PC-9 (cell line): ENCODE results near the gene PRKD1. TPM values are rescaled to one million over a fixed set of nuclear protein-coding genes. Genes with fewer than 3 reads are reported as not detected.

Source experiments
- BruUV-seq: library from RNA; stranded (reverse); fragments of 400-500 nt; replicated peaks from 2 replicates; lab custom pipeline; 2021; lab: Mats Ljungman, UMichigan
- CTCF ChIA-PET: fragments of 300-600 bp; sonication (Branson Sonifier 250); formaldehyde crosslinking; loops from one replicate; lab custom pipeline; 2022; ENCODE audit warnings: antibody characterized with exemption; lab: Charles Lee
- POLR2A ChIA-PET: fragments of 300-600 bp; sonication (Branson Sonifier 250); formaldehyde crosslinking; loops from one replicate; lab custom pipeline; 2022; ENCODE audit warnings: antibody characterized with exemption; ENCODE audit not compliant: unreplicated experiment; lab: Charles Lee
- DNase-seq, 2 experiments: peaks; one replicate each; pipeline versions ENCODE4 v3.0.0 to v3.0.0-alpha.2; 2015 to 2022; ENCODE audit warnings: mixed read lengths in 1 of 2
- H2AFZ ChIP-seq: fragments of 200-600 bp; sonication (generic); 2 replicates; pipeline ENCODE4 v1.8.1; 2017; ENCODE audit warnings: antibody characterized with exemption
- H3F3A ChIP-seq: fragments of 200-600 bp; sonication (generic); 2 replicates; pipeline ENCODE4 v1.8.1; 2017; ENCODE audit warnings: antibody characterized with exemption, mild to moderate bottlenecking, low read depth; ENCODE audit not compliant: insufficient read depth
- H3K27ac ChIP-seq: fragments of 200-600 bp; sonication (generic); 2 replicates; pipeline ENCODE4 v1.6.1; 2016; ENCODE audit warnings: mixed run types
- H3K27me3 ChIP-seq: fragments of 200-600 bp; sonication (generic); 2 replicates; pipeline ENCODE4 v1.6.1; 2016; ENCODE audit warnings: low read depth, mixed run types; ENCODE audit not compliant: insufficient read depth
- H3K36me3 ChIP-seq: fragments of 200-600 bp; sonication (generic); 2 replicates; pipeline ENCODE4 v1.6.1; 2016; ENCODE audit warnings: low read depth, mixed run types
- H3K4me1 ChIP-seq: fragments of 200-600 bp; sonication (generic); replicated peaks from 2 replicates; pipeline ENCODE4 v1.6.1; 2016; ENCODE audit warnings: mixed run types; ENCODE audit not compliant: insufficient read depth
- H3K4me2 ChIP-seq: fragments of 200-600 bp; sonication (generic); 2 replicates; pipeline ENCODE4 v1.6.1; 2017; ENCODE audit warnings: mixed run types
- H3K4me3 ChIP-seq: fragments of 200-600 bp; sonication (generic); 2 replicates; pipeline ENCODE4 v1.6.1; 2016; ENCODE audit warnings: mixed run types
- H3K79me2 ChIP-seq: fragments of 200-600 bp; sonication (generic); 2 replicates; pipeline ENCODE4 v1.6.1; 2017; ENCODE audit warnings: low read depth, mixed run types
- H3K9me2 ChIP-seq: fragments of 200-600 bp; sonication (generic); 2 replicates; pipeline ENCODE4 v1.8.1; 2017; ENCODE audit warnings: mild to moderate bottlenecking; ENCODE audit not compliant: insufficient read depth
- H3K9me3 ChIP-seq: fragments of 200-600 bp; sonication (generic); 2 replicates; pipeline ENCODE4 v1.8.1; 2016; ENCODE audit warnings: low read depth; ENCODE audit not compliant: insufficient read depth
- H4K20me1 ChIP-seq: fragments of 200-600 bp; sonication (generic); 2 replicates; pipeline ENCODE4 v1.8.1; 2017; ENCODE audit not compliant: insufficient read depth
- EZH2 ChIP-seq: fragments of 200-600 bp; sonication (generic); IDR thresholded peaks from 2 replicates; pipeline ENCODE4 v1.8.0; 2017; ENCODE audit warnings: antibody characterized with exemption, low read depth
- intact Hi-C: fragments of 100-400 bp; cut with micrococcal nuclease; formaldehyde crosslinking; loops from one replicate; pipeline ENCODE4 v1.10.0; 2022; ENCODE audit not compliant: unreplicated experiment
- total RNA-seq: library from RNA; stranded (reverse); gene quantifications from 2 replicates; pipeline ENCODE4 v1.2.3, GENCODE V29; 2021
- TF ChIP-seq, protein P1 (sequence below): fragments of 200-600 bp; sonication (generic); conservative IDR thresholded peaks from 2 replicates; pipeline ENCODE4 v1.6.1; 2017; ENCODE audit warnings: mixed run types, antibody characterized with exemption, mild to moderate bottlenecking, moderate library complexity

PRKD1 gene
- total RNA-seq, 1 experiment from 2014 or later = 0.98 TPM

- Histone ChIP-seq H3K4me2 (no peak overlapping the region), H3K4me3 (no peak overlapping the region), H3K79me2 (no peaks in the 10 kb centered on the region), H3K9me3 (no peaks in the 10 kb centered on the region), H2AFZ (no peak overlapping the region), H3F3A (no peaks in the 10 kb centered on the region), H3K27ac (no peak overlapping the region), H4K20me1 (no peaks in the 10 kb centered on the region), H3K9me2 (no peaks in the 10 kb centered on the region), H3K27me3 (no peaks in the 10 kb centered on the region), H3K36me3 (no peaks in the 10 kb centered on the region), H3K4me1 (no peaks in the 10 kb centered on the region)
- no TSS peak for BruUV-seq
- POLR2A ChIA-PET = no interaction called here
- CTCF ChIA-PET = no interaction called here
- no peak for TF ChIP-seq EZH2
- TF ChIP-seq, protein P1, sequence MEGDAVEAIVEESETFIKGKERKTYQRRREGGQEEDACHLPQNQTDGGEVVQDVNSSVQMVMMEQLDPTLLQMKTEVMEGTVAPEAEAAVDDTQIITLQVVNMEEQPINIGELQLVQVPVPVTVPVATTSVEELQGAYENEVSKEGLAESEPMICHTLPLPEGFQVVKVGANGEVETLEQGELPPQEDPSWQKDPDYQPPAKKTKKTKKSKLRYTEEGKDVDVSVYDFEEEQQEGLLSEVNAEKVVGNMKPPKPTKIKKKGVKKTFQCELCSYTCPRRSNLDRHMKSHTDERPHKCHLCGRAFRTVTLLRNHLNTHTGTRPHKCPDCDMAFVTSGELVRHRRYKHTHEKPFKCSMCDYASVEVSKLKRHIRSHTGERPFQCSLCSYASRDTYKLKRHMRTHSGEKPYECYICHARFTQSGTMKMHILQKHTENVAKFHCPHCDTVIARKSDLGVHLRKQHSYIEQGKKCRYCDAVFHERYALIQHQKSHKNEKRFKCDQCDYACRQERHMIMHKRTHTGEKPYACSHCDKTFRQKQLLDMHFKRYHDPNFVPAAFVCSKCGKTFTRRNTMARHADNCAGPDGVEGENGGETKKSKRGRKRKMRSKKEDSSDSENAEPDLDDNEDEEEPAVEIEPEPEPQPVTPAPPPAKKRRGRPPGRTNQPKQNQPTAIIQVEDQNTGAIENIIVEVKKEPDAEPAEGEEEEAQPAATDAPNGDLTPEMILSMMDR = no peak
- intact Hi-C loops = no loop called here
- no peak for DNase-seq
Measured at GRCh38 chr14:29823816-29824215, 103.8 kb downstream of the PRKD1 start.

DNA sequence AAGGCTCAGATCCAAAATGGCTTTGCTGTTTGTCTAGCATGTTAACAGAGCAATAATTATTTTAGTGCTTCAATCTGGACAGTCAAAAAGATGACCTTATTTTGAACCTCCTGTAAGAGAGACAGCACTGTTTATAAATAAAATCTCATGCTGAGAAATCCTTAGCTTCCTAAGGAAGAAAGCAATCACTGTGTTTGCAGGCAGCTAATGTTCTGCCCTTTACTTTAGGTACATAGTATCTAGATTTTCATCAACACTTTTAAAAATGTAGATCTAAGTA is 105.3 kb downstream of the PRKD1 start:
- no peak overlapping the region for H3K4me3 ChIP-seq
- POLR2A ChIA-PET = no interaction called here
- no peaks in the 10 kb centered on the region for H3K9me3 ChIP-seq
- H4K20me1 ChIP-seq = no peaks in the 10 kb centered on the region
- H3K27ac ChIP-seq = no peak overlapping the region
- no peaks in the 10 kb centered on the region for H3K79me2 ChIP-seq
- CTCF ChIA-PET = no interaction called here
- no peak for TF ChIP-seq EZH2
- TF ChIP-seq, protein P1 = no peak
- no peaks in the 10 kb centered on the region for H3K4me1 ChIP-seq
- H3K9me2 ChIP-seq = no peaks in the 10 kb centered on the region
- no peak overlapping the region for H3K4me2 ChIP-seq
- BruUV-seq = no TSS peak
- no peaks in the 10 kb centered on the region for H3K36me3 ChIP-seq
- DNase-seq = no peak
- intact Hi-C loops = no loop called here
- H2AFZ ChIP-seq = no peak overlapping the region
- no peaks in the 10 kb centered on the region for H3K27me3 ChIP-seq
- no peaks in the 10 kb centered on the region for H3F3A ChIP-seq

- Histone ChIP-seq H3K9me3 (no peaks in the 10 kb centered on the region), H3K36me3 (no peaks in the 10 kb centered on the region), H3K4me2 (no peak overlapping the region), H3K79me2 (no peaks in the 10 kb centered on the region), H2AFZ (no peak overlapping the region), H3K4me3 (no peak overlapping the region), H3K9me2 (no peaks in the 10 kb centered on the region), H4K20me1 (no peaks in the 10 kb centered on the region), H3K27me3 (no peaks in the 10 kb centered on the region), H3F3A (no peaks in the 10 kb centered on the region), H3K27ac (no peak overlapping the region), H3K4me1 (no peaks in the 10 kb centered on the region)
- intact Hi-C loops = no loop called here
- no TSS peak for BruUV-seq
- POLR2A ChIA-PET = no interaction called here
- DNase-seq = no peak
- CTCF ChIA-PET = no interaction called here
- TF ChIP-seq, protein P1 = no peak
- no peak for TF ChIP-seq EZH2
Measured at GRCh38 chr14:29821661-29822429, 105.8 kb downstream of the PRKD1 start.
